ENCODE data around the gene CFAP107.
"Not testable (repeated sequence)": the region's sequence is repeated elsewhere in the genome, so short reads cannot be mapped to it uniquely, and the experiment has no call there.

- not testable (repeated sequence) for TF ChIP-seq SP1 (IDR thresholded peaks at IDR 0.05); BHLHE40 (IDR thresholded peaks at IDR 0.05; ENCODE audit: borderline replicate concordance); FOXK2 (IDR thresholded peaks at IDR 0.05); TARDBP (IDR thresholded peaks at IDR 0.05); FOXM1 (IDR thresholded peaks at IDR 0.05; ENCODE audit: borderline replicate concordance); ARNT (IDR thresholded peaks at IDR 0.05); CTBP1 (IDR thresholded peaks at IDR 0.05; ENCODE audit: borderline replicate concordance)
- TF ChIP-seq, protein P1, sequence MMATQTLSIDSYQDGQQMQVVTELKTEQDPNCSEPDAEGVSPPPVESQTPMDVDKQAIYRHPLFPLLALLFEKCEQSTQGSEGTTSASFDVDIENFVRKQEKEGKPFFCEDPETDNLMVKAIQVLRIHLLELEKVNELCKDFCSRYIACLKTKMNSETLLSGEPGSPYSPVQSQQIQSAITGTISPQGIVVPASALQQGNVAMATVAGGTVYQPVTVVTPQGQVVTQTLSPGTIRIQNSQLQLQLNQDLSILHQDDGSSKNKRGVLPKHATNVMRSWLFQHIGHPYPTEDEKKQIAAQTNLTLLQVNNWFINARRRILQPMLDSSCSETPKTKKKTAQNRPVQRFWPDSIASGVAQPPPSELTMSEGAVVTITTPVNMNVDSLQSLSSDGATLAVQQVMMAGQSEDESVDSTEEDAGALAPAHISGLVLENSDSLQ (IDR thresholded peaks at IDR 0.05), result not testable (repeated sequence)
Measured at GRCh38 chr1:12783783-12784182, 37.8 kb downstream of the CFAP107 start.
